Stomach (tissue), 9 donors: Measurements from ENCODE around the gene AP1G1. TPM values are rescaled to one million over a fixed set of nuclear protein-coding genes. Genes with fewer than 3 reads are reported as not detected.

Experiments
- DNase-seq, 2 donors: peaks; one replicate each; pipeline versions ENCODE4 v3.0.0 to v3.0.0-alpha.2; 2013 to 2019
- H3K27ac ChIP-seq, 5 donors: fragments of 200-600 bp in 4 of 5; sonication (generic) in 4 of 5; one replicate each; pipeline ENCODE4 v1.5.1; 2013 to 2019; ENCODE audit warnings: mild to moderate bottlenecking in 1 of 5, moderate library complexity in 1 of 5
- H3K27me3 ChIP-seq, 3 donors: fragments of 200-600 bp; sonication (generic); one replicate each; pipeline ENCODE4 v1.5.1; 2017 to 2019; ENCODE audit warnings: mixed run types in 1 of 3
- H3K36me3 ChIP-seq, 4 donors: fragments of 200-600 bp; sonication (generic); 1 replicate in 3 of 4; 2 replicates in 1 of 4; pipeline ENCODE4 v1.5.1; 2016 to 2019
- H3K4me1 ChIP-seq, 4 donors: fragments of 200-600 bp; sonication (generic); one replicate each; pipeline ENCODE4 v1.5.1; 2016 to 2019
- H3K4me3 ChIP-seq, 4 donors: fragments of 200-600 bp; sonication (generic) in 3 of 4; one replicate each; pipeline ENCODE4 v1.5.1; 2016 to 2019; ENCODE audit warnings: mild to moderate bottlenecking in 1 of 4
- H3K9me3 ChIP-seq, 4 donors: fragments of 200-600 bp; sonication (generic); one replicate each; pipeline ENCODE4 v1.5.1; 2016 to 2019
- CTCF ChIP-seq, 7 experiments: fragments of 450-650 bp in 4 of 7; fragments of 200-600 bp in 3 of 7; sonication (generic) in 3 of 7; IDR thresholded peaks; one replicate each; pipeline ENCODE4 v1.5.1; 2016 to 2019; ENCODE audit warnings: antibody characterized with exemption in 7 of 7, control low read depth in 2 of 7, mild to moderate bottlenecking in 1 of 7
- EP300 ChIP-seq: sonication (generic); formaldehyde crosslinking; IDR thresholded peaks from one replicate; pipeline ENCODE4 v1.6.1; 2017; ENCODE audit warnings: antibody characterized with exemption
- POLR2A ChIP-seq, 4 donors: fragments of 450-650 bp; IDR thresholded peaks; one replicate each; pipeline ENCODE4 v1.6.1; 2016; ENCODE audit warnings: antibody characterized with exemption in 4 of 4, control low read depth in 2 of 4, mild to moderate bottlenecking in 1 of 4, moderate library complexity in 1 of 4
- POLR2AphosphoS5 ChIP-seq, 3 donors: sonication (generic); formaldehyde crosslinking; IDR thresholded peaks; one replicate each; pipeline ENCODE4 v1.6.1; 2016; ENCODE audit warnings: antibody characterized with exemption in 3 of 3
- WGBS, 5 donors: extraction: QIAGEN DNeasy Blood & Tissue Kit in 3 of 5; methylation state at CpG; one replicate each; pipeline versions ENCODE4 v1.1.5 to v1.1.7; 2013 to 2018; 5-methylcytosine and 5-hydroxymethylcytosine counted together
- intact Hi-C: fragments of 100-400 bp; cut with DNase I; formaldehyde crosslinking; loops from one replicate; pipeline ENCODE4 v1.15.1; 2023; ENCODE audit warnings: low total_unique reads
- polyA plus RNA-seq, 3 donors: library from polyadenylated mRNA; stranded (reverse); fragments of 200-250 nt; gene quantifications; one replicate each; pipeline ENCODE4 v1.2.3, GENCODE V29; 2013
- total RNA-seq, 5 donors: library from RNA; depleted of rRNA; stranded (reverse); fragments of >200 nt; gene quantifications; one replicate each; pipeline versions ENCODE4 v1.1.0 to v1.2.3, GENCODE V29; 2014 to 2016
- donor health status: healthy with polysubstance abuse.
- donor health status: Bipolar disorder and iron deficiency.
- donor health status: healthy.

AP1G1 gene
- total and polyA plus RNA-seq, 8 donors: 11.7 to 198 (median 123) TPM

GRCh38 chr16:71709229-71709781, 99.3 kb downstream of the AP1G1 start:
- Histone ChIP-seq H3K27me3 (no peaks in the 10 kb centered on the region), H3K36me3 (peaks cover 0 to 6% (median 2%) of the 10 kb centered on the region in 4 donors), H3K4me1 (peaks cover 0 to 20% (median 4%) of the 10 kb centered on the region in 4 donors), H3K9me3 (no peaks in the 10 kb centered on the region), H3K4me3 (no peak overlapping the region), H3K27ac (no peak overlapping the region)
- WGBS, 5 donors: 55 to 73% (median 72%) methylated on average over 2 of the region's 2 CpGs
- no peak for TF ChIP-seq POLR2AphosphoS5 (IDR thresholded peaks at IDR 0.05)
- no peak for TF ChIP-seq POLR2A (IDR thresholded peaks at IDR 0.05)
- TF ChIP-seq CTCF (IDR thresholded peaks at IDR 0.05): no peak
- no peak for TF ChIP-seq EP300
- intact Hi-C loops: no loop called here
- DNase-seq: no peak

GRCh38 chr16:71708696-71709095, 99.9 kb downstream of the AP1G1 start:
- H3K9me3 ChIP-seq: no peaks in the 10 kb centered on the region
- peaks cover 0 to 2% (median under 1%) of the 10 kb centered on the region in 4 donors for H3K36me3 ChIP-seq
- DNase-seq: no peak
- H3K27me3 ChIP-seq: no peaks in the 10 kb centered on the region
- H3K27ac ChIP-seq: no peak overlapping the region
- intact Hi-C loops: no loop called here
- no peak overlapping the region for H3K4me3 ChIP-seq
- no peak for TF ChIP-seq POLR2AphosphoS5 (IDR thresholded peaks at IDR 0.05)
- no peak for TF ChIP-seq POLR2A (IDR thresholded peaks at IDR 0.05)
- no peak for TF ChIP-seq CTCF (IDR thresholded peaks at IDR 0.05)
- TF ChIP-seq EP300: no peak
- H3K4me1 ChIP-seq: peaks cover 0 to 20% (median 4%) of the 10 kb centered on the region in 4 donors
- 89 to 100% (median 96%) methylated on average over 2 of the region's 2 CpGs for WGBS, 5 donors

- H3K9me3 ChIP-seq: no peaks in the 10 kb centered on the region
- intact Hi-C loops: no loop called here
- 97 to 99% (median 98%) methylated on average over 5 to 7 of the region's 7 CpGs for WGBS, 5 donors
- H3K27me3 ChIP-seq: no peaks in the 10 kb centered on the region
- DNase-seq: no peak
- peaks cover 0 to 16% (median 4%) of the 10 kb centered on the region in 4 donors for H3K4me1 ChIP-seq
- no peak overlapping the region for H3K27ac ChIP-seq
- H3K4me3 ChIP-seq: no peak overlapping the region
- no peaks in the 10 kb centered on the region for H3K36me3 ChIP-seq
- TF ChIP-seq CTCF (IDR thresholded peaks at IDR 0.05) (no peak), POLR2AphosphoS5 (IDR thresholded peaks at IDR 0.05) (no peak), EP300 (no peak), POLR2A (IDR thresholded peaks at IDR 0.05) (no peak)
These were observed 101.4 kb downstream of the AP1G1 start for GRCh38 chr16:71707199-71707598.

- H3K9me3 ChIP-seq: no peaks in the 10 kb centered on the region
- TF ChIP-seq EP300: no peak
- H3K27me3 ChIP-seq: no peaks in the 10 kb centered on the region
- no peak for DNase-seq
- 89 to 98% (median 95%) methylated on average over 2 of the region's 2 CpGs for WGBS, 5 donors
- peaks cover 0 to 13% (median 0%) of the 10 kb centered on the region in 4 donors for H3K4me1 ChIP-seq
- peaks cover 0 to 7% (median 2%) of the 10 kb centered on the region in 4 donors for H3K36me3 ChIP-seq
- no peak overlapping the region for H3K4me3 ChIP-seq
- intact Hi-C loops: no loop called here
- no peak overlapping the region for H3K27ac ChIP-seq
These were observed 102.6 kb downstream of the AP1G1 start for GRCh38 chr16:71706046-71706445.

GRCh38 chr16:71703333-71703732, 105.3 kb downstream of the AP1G1 start:
- Histone ChIP-seq H3K27me3 (no peaks in the 10 kb centered on the region), H3K4me3 (no peak overlapping the region), H3K36me3 (peaks cover 0 to 25% (median 13%) of the 10 kb centered on the region in 4 donors), H3K9me3 (no peaks in the 10 kb centered on the region), H3K27ac (no peak overlapping the region), H3K4me1 (no peaks in the 10 kb centered on the region)
- intact Hi-C loops: no loop called here
- WGBS, 5 donors: 82 to 93% (median 88%) methylated on average over 1 of the region's 1 CpG
- no peak for DNase-seq
- no peak for TF ChIP-seq EP300
- TF ChIP-seq POLR2AphosphoS5 (IDR thresholded peaks at IDR 0.05): no peak
- TF ChIP-seq POLR2A (IDR thresholded peaks at IDR 0.05): no peak
- TF ChIP-seq CTCF (IDR thresholded peaks at IDR 0.05): no peak
